Suprapubic skin (tissue), 4 donors: Measurements from ENCODE around the gene CUBN.

Experiments
- CTCF ChIP-seq, 2 donors: fragments of 200-600 bp in 1 of 2; fragments of 450-650 bp in 1 of 2; sonication (generic) in 1 of 2; IDR thresholded peaks; one replicate each; pipeline ENCODE4 v1.5.1; 2016 to 2019; ENCODE audit warnings: antibody characterized with exemption in 2 of 2, mild to moderate bottlenecking in 1 of 2, moderate library complexity in 1 of 2
- EP300 ChIP-seq: sonication (generic); formaldehyde crosslinking; IDR thresholded peaks from one replicate; pipeline ENCODE4 v1.6.1; 2017; ENCODE audit warnings: antibody characterized with exemption
- POLR2A ChIP-seq, 2 donors: fragments of 450-650 bp; IDR thresholded peaks; one replicate each; pipeline ENCODE4 v1.6.1; 2017; ENCODE audit warnings: antibody characterized with exemption in 2 of 2, mild to moderate bottlenecking in 2 of 2, moderate library complexity in 2 of 2
- POLR2AphosphoS5 ChIP-seq, 3 donors: sonication (generic); formaldehyde crosslinking; IDR thresholded peaks; one replicate each; pipeline ENCODE4 v1.6.1; 2017; ENCODE audit warnings: antibody characterized with exemption in 3 of 3

GRCh38 chr10:16867556-16867955 lies 262.1 kb downstream of the CUBN start:
- TF ChIP-seq EP300 (no peak), CTCF (IDR thresholded peaks at IDR 0.05) (no peak), POLR2A (IDR thresholded peaks at IDR 0.05) (no peak), POLR2AphosphoS5 (IDR thresholded peaks at IDR 0.05) (no peak)
